Neural crest cell (in vitro differentiated cells): ENCODE results near the gene GATA5. TPM values are rescaled to one million over a fixed set of nuclear protein-coding genes. Genes with fewer than 3 reads are reported as not detected.

Source experiments
- DNase-seq: peaks from one replicate; pipeline ENCODE4 v3.0.0; 2021; ENCODE audit warnings: low read depth, mixed read lengths, low spot score
- H3K27ac Mint-ChIP-seq: one replicate; pipeline ENCODE4 v1.8.0; 2021; ENCODE audit warnings: mild to moderate bottlenecking, mixed read lengths; ENCODE audit not compliant: unreplicated experiment
- H3K27me3 Mint-ChIP-seq: 2 replicates; pipeline ENCODE4 v1.8.0; 2021; ENCODE audit warnings: low read depth, mild to moderate bottlenecking, mixed read lengths
- H3K36me3 Mint-ChIP-seq: 2 replicates; pipeline ENCODE4 v1.8.0; 2021; ENCODE audit warnings: low read depth, mild to moderate bottlenecking, mixed read lengths
- H3K4me1 Mint-ChIP-seq: 2 replicates; pipeline ENCODE4 v1.8.0; 2021; ENCODE audit warnings: mixed read lengths
- H3K4me3 Mint-ChIP-seq: one replicate; pipeline ENCODE4 v1.8.0; 2021; ENCODE audit warnings: mild to moderate bottlenecking, mixed read lengths
- H3K9me3 Mint-ChIP-seq: 2 replicates; pipeline ENCODE4 v1.8.0; 2021; ENCODE audit warnings: mixed read lengths
- long read RNA-seq: library from polyadenylated mRNA; unstranded; transcript quantifications from one replicate; pipeline ENCODE4 v2.0.0, GENCODE V29; 2020
- total RNA-seq: library from RNA; stranded (reverse); gene quantifications from 2 replicates; pipeline ENCODE4 v1.2.1, GENCODE V29; 2021
- TF ChIP-seq, protein P1 (sequence below): fragments of 200-600 bp; sonication (generic); conservative IDR thresholded peaks from 2 replicates; pipeline ENCODE4 v1.5.0; 2021; ENCODE audit warnings: antibody characterized with exemption, mild to moderate bottlenecking

The GATA5 gene, protein sequence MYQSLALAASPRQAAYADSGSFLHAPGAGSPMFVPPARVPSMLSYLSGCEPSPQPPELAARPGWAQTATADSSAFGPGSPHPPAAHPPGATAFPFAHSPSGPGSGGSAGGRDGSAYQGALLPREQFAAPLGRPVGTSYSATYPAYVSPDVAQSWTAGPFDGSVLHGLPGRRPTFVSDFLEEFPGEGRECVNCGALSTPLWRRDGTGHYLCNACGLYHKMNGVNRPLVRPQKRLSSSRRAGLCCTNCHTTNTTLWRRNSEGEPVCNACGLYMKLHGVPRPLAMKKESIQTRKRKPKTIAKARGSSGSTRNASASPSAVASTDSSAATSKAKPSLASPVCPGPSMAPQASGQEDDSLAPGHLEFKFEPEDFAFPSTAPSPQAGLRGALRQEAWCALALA
- total RNA-seq = 0.14 TPM in 1 of 2 replicates, not detected in the other
- long read RNA-seq = 0 reads

DNA sequence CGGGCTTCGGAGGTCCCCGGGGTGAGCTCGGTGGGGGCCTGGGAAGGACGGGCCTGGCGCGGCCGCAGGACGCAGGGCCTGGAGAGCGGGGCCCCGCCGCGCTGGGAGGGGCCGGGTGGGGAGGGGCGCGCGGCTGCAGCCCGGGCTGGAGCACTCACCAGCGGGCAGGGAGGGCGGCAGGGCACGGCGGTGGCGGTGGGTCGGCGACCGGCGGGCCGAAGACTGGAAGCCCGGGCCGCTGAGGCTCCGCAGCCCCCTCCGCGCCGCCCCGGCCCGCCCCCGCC is at the start of gene GATA5:
TSS of gene GATA5 (minus strand) at position 224 of the 284 bp plus-strand sequence. CDS start 474 bp downstream, outside the sequence.
- Mint-ChIP-seq H3K27ac (no peak within 1 kb of the TSS), H3K4me1 (no peaks in the 10 kb centered on the region), H3K27me3 (peaks cover 72% of the 10 kb centered on the region), H3K9me3 (no peaks in the 10 kb centered on the region), H3K36me3 (no peaks in the 10 kb centered on the region), H3K4me3 (no peak within 1 kb of the TSS)
- TF ChIP-seq, protein P1, sequence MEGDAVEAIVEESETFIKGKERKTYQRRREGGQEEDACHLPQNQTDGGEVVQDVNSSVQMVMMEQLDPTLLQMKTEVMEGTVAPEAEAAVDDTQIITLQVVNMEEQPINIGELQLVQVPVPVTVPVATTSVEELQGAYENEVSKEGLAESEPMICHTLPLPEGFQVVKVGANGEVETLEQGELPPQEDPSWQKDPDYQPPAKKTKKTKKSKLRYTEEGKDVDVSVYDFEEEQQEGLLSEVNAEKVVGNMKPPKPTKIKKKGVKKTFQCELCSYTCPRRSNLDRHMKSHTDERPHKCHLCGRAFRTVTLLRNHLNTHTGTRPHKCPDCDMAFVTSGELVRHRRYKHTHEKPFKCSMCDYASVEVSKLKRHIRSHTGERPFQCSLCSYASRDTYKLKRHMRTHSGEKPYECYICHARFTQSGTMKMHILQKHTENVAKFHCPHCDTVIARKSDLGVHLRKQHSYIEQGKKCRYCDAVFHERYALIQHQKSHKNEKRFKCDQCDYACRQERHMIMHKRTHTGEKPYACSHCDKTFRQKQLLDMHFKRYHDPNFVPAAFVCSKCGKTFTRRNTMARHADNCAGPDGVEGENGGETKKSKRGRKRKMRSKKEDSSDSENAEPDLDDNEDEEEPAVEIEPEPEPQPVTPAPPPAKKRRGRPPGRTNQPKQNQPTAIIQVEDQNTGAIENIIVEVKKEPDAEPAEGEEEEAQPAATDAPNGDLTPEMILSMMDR = no peak
- no peak for DNase-seq

DNA sequence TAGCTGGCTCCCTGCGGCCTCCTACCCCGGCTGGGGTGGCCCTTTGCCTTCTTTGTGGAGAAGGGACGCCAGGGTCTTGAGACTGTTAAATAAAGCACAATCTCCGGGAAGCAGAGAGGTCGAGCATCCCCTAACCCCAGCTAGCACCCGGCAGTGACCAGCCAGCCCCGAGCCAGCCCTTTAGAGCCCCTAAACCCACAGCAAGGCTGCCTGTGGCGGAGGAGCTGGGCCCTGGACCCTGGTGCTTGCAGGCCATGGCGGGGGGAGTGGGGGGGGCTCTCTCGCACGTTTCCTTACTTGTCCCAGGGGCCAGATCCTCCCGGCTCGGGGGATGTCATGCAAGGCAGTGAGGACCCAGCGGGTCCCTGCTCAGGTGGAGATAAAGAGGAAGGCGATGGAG is 49.2 kb upstream of the GATA5 start:
- TF ChIP-seq, protein P1 = no peak
- DNase-seq = no peak
- H3K9me3 Mint-ChIP-seq = no peaks in the 10 kb centered on the region
- H3K27me3 Mint-ChIP-seq = no peaks in the 10 kb centered on the region
- peaks cover 36% of the 10 kb centered on the region for H3K4me1 Mint-ChIP-seq
- no peak overlapping the region for H3K27ac Mint-ChIP-seq
- no peaks in the 10 kb centered on the region for H3K36me3 Mint-ChIP-seq
- no peak overlapping the region for H3K4me3 Mint-ChIP-seq

DNA sequence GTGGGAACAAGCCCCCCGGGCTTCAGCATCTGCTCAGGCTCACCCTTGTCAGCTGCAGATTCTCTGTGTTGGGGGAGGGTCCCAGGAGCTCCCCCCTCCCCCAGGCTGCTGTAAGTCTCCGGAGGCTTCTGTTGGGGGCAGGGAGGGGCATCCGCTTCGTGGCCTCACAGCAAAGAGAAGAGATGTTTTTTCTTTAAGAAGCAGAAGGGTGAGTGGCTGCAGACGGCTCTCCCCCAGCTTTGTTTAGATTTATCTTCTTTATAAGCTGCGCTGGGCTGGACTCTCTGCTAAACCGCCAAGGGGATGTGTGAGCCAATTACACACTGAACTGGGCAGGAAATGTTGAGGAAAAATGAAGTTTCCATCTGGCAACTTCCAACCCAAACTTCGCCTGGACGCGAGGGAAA is 48.7 kb upstream of the GATA5 start:
- Mint-ChIP-seq H3K4me3 (peak overlapping the region; percentile 12), H3K27me3 (no peaks in the 10 kb centered on the region), H3K36me3 (no peaks in the 10 kb centered on the region), H3K9me3 (no peaks in the 10 kb centered on the region), H3K4me1 (peaks cover 31% of the 10 kb centered on the region), H3K27ac (no peak overlapping the region)
- TF ChIP-seq, protein P1 = no peak
- no peak for DNase-seq

DNA sequence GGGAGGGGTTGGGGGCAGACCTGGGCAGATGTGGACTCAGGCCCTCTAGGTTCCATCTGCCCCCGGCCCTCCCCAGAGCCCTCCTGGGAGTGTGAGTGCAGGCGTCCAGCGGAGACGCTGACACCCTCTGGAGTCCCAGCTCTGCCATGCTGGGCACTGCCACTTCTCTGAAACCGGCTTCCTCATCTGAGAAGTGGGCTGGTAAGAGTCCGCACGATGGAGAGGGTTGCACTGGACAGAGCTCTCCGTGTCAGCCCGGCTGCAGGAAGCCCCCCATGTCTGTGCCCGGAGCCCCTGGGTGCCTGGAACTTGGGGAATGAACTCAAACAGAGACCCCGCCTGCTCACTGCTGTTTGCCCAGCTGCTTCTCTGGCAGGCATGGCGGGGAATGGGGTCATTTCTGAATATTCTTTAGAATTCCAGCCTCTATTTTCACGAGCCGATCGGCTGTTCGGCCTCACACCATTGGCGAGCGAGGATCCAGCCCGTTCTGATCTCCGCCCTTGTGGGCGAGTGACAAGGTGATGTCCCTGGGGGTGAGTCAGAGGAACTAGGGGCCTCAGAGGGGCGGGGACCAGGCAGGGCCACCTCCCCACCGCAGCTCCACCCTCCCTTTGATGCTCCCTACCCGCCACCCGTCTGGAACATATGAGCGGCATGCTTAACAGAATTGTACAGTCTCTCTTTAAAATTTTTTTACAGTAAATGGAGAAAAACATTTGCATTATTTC is 47.8 kb upstream of the GATA5 start:
- H3K9me3 Mint-ChIP-seq = no peaks in the 10 kb centered on the region
- H3K36me3 Mint-ChIP-seq = no peaks in the 10 kb centered on the region
- H3K4me3 Mint-ChIP-seq = peak overlapping the region; percentile 41
- peaks cover 26% of the 10 kb centered on the region for H3K4me1 Mint-ChIP-seq
- no peak for DNase-seq
- TF ChIP-seq, protein P1 = no peak
- no peak overlapping the region for H3K27ac Mint-ChIP-seq
- H3K27me3 Mint-ChIP-seq = no peaks in the 10 kb centered on the region

DNA sequence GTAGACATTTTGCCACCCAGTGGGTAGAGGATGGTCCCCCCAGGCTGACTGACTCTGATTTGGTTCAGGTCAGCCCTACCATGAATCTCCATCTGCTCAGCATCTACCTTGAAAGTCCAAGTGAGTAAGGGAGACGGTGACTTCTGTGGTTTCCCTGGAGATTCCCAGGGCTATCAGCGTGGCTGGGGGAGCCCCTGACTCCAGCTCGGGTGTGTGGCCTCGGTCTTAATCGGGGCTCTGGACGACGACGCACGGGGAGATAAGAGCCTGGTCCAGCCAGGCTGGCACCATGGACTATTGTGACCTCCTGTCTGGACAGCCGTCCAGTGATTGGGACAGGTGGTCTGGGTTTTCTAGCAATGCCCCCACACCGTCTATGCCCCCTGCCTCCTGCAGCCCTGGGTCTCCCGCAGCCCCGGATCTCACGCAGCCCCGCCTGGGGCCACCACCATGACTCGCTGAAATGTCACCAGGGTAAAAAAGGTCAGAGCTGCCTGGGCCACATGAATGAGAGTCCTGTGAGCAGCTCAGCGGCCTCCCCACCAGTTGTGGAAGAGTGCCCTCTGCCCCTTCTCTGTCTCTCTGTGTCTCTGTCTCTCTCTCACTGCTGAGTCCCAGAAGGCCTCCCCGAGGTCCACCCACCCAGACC is 47.1 kb upstream of the GATA5 start:
- Mint-ChIP-seq H3K4me3 (peak overlapping the region; percentile 59), H3K4me1 (peaks cover 26% of the 10 kb centered on the region), H3K36me3 (no peaks in the 10 kb centered on the region), H3K27ac (no peak overlapping the region), H3K27me3 (no peaks in the 10 kb centered on the region), H3K9me3 (no peaks in the 10 kb centered on the region)
- DNase-seq = no peak
- TF ChIP-seq, protein P1 = no peak
